NT2/D1 (cell line): Measurements from ENCODE around the gene SOX6.

Experiments
- SUZ12 ChIP-seq: IDR thresholded peaks from 2 replicates; pipeline ENCODE4 v1.6.1; 2011; ENCODE audit not compliant: insufficient read length, insufficient read depth; ENCODE audit errors: extremely low read depth
- YY1 ChIP-seq: IDR thresholded peaks from 2 replicates; pipeline ENCODE4 v1.6.1; 2011; ENCODE audit not compliant: insufficient read length, insufficient read depth
- ZNF274 ChIP-seq: IDR thresholded peaks from 2 replicates; pipeline ENCODE4 v1.6.1; 2011; ENCODE audit warnings: mild to moderate bottlenecking, low read depth, low read length

DNA sequence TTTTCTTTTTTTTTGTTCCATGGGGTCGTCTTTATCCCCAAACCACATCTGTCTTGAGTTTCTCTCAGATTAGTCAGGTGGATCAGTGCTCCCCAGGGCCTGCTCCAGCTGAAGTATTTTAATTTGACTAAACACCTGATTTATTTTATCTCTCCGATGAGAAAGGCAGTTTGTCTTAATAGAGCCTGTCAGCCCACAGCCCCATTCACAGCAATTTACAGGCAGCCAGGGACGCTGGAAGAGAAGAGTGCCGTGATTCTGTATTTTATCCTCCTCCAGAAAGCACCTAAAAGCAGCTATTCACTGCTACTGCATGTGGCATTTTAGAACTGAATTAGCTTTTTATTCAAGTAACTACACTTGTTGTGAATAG is 164.5 kb downstream of the SOX6 start:
- TF ChIP-seq ZNF274 (no peak), SUZ12 (no peak), YY1 (no peak)
